Subcutaneous abdominal adipose tissue (tissue), 5 donors: ENCODE results near the gene TCF12.

Source experiments
- H3K27ac ChIP-seq: one replicate; pipeline ENCODE4 v1.7.0; 2013; ENCODE audit warnings: low read depth, mild to moderate bottlenecking, inconsistent platforms, low read length, moderate library complexity
- H3K27me3 ChIP-seq, 5 donors: one replicate each; pipeline ENCODE4 v1.7.0; 2013; ENCODE audit warnings: low read length in 5 of 5, inconsistent platforms in 1 of 5; ENCODE audit not compliant: control insufficient read depth in 5 of 5, insufficient read depth in 4 of 5
- H3K36me3 ChIP-seq, 5 donors: one replicate each; pipeline ENCODE4 v1.7.0; 2013; ENCODE audit warnings: low read length in 5 of 5; ENCODE audit not compliant: control insufficient read depth in 5 of 5, insufficient read depth in 5 of 5
- H3K4me1 ChIP-seq, 5 donors: one replicate each; pipeline ENCODE4 v1.7.0; 2013; ENCODE audit warnings: low read length in 5 of 5, mild to moderate bottlenecking in 3 of 5, moderate library complexity in 1 of 5; ENCODE audit not compliant: control insufficient read depth in 5 of 5, insufficient read depth in 5 of 5
- H3K4me3 ChIP-seq, 5 donors: one replicate each; pipeline ENCODE4 v1.7.0; 2013; ENCODE audit warnings: low read length in 5 of 5, low read depth in 1 of 5
- H3K9ac ChIP-seq, 5 donors: one replicate each; pipeline ENCODE4 v1.7.0; 2013; ENCODE audit warnings: low read length in 5 of 5, mild to moderate bottlenecking in 4 of 5, moderate library complexity in 3 of 5
- H3K9me3 ChIP-seq, 5 donors: one replicate each; pipeline ENCODE4 v1.7.0; 2013; ENCODE audit warnings: low read length in 5 of 5; ENCODE audit not compliant: control insufficient read depth in 5 of 5
- donor health status: healthy.
- donor health status: healthy.
- donor health status: healthy.
- donor health status: healthy.
- donor health status: healthy.

TCF12 gene

GRCh38 chr15:57130956-57131355, 212.5 kb downstream of the TCF12 start:
- Histone ChIP-seq H3K9me3 (no peaks in the 10 kb centered on the region), H3K27ac (no peak overlapping the region), H3K4me3 (no peak overlapping the region), H3K9ac (no peak overlapping the region), H3K4me1 (peaks cover 0 to 22% (median 2%) of the 10 kb centered on the region in 5 donors), H3K36me3 (peaks cover 0 to 2% (median 0%) of the 10 kb centered on the region in 5 donors), H3K27me3 (no peaks in the 10 kb centered on the region)

- no peaks in the 10 kb centered on the region for H3K9me3 ChIP-seq
- H3K9ac ChIP-seq, result no peak overlapping the region
- H3K4me3 ChIP-seq, result no peak overlapping the region
- H3K27me3 ChIP-seq, result no peaks in the 10 kb centered on the region
- H3K36me3 ChIP-seq, result no peaks in the 10 kb centered on the region
- H3K4me1 ChIP-seq, result peaks cover 0 to 33% (median 3%) of the 10 kb centered on the region in 5 donors
- H3K27ac ChIP-seq, result no peak overlapping the region
These were observed 214.9 kb downstream of the TCF12 start for GRCh38 chr15:57133127-57133968.

GRCh38 chr15:57134071-57134605, 215.7 kb downstream of the TCF12 start:
- H3K27ac ChIP-seq, result no peak overlapping the region
- no peaks in the 10 kb centered on the region for H3K36me3 ChIP-seq
- H3K27me3 ChIP-seq, result no peaks in the 10 kb centered on the region
- H3K9ac ChIP-seq, result no peak overlapping the region
- peaks cover 0 to 34% (median 6%) of the 10 kb centered on the region in 5 donors for H3K4me1 ChIP-seq
- H3K4me3 ChIP-seq, result no peak overlapping the region
- H3K9me3 ChIP-seq, result no peaks in the 10 kb centered on the region

GRCh38 chr15:57134851-57135250, 216.4 kb downstream of the TCF12 start:
- no peak overlapping the region for H3K9ac ChIP-seq
- no peaks in the 10 kb centered on the region for H3K9me3 ChIP-seq
- no peak overlapping the region for H3K27ac ChIP-seq
- H3K4me3 ChIP-seq, result no peak overlapping the region
- H3K27me3 ChIP-seq, result no peaks in the 10 kb centered on the region
- peaks cover 0 to 34% (median 6%) of the 10 kb centered on the region in 5 donors for H3K4me1 ChIP-seq
- H3K36me3 ChIP-seq, result no peaks in the 10 kb centered on the region

GRCh38 chr15:57135800-57136199, 217.4 kb downstream of the TCF12 start:
- Histone ChIP-seq H3K4me3 (peak overlapping the region in 2 of 5 donors; percentile 12 to 18), H3K27me3 (no peaks in the 10 kb centered on the region), H3K9me3 (no peaks in the 10 kb centered on the region), H3K36me3 (no peaks in the 10 kb centered on the region), H3K27ac (no peak overlapping the region), H3K9ac (peak overlapping the region in 3 of 5 donors; percentile 4 to 39 (median 13)), H3K4me1 (peaks cover 0 to 34% (median 6%) of the 10 kb centered on the region in 5 donors)

- Histone ChIP-seq H3K4me1 (peaks cover 0 to 34% (median 6%) of the 10 kb centered on the region in 5 donors), H3K27ac (no peak overlapping the region), H3K27me3 (no peaks in the 10 kb centered on the region), H3K9ac (no peak overlapping the region), H3K4me3 (no peak overlapping the region), H3K36me3 (no peaks in the 10 kb centered on the region), H3K9me3 (no peaks in the 10 kb centered on the region)
These were observed 219.9 kb downstream of the TCF12 start for GRCh38 chr15:57138349-57138788.

- no peaks in the 10 kb centered on the region for H3K9me3 ChIP-seq
- no peaks in the 10 kb centered on the region for H3K36me3 ChIP-seq
- no peak overlapping the region for H3K9ac ChIP-seq
- H3K27ac ChIP-seq, result no peak overlapping the region
- no peak overlapping the region for H3K4me3 ChIP-seq
- H3K4me1 ChIP-seq, result peaks cover 0 to 21% (median 20%) of the 10 kb centered on the region in 5 donors
- H3K27me3 ChIP-seq, result no peaks in the 10 kb centered on the region
These were observed 225.2 kb downstream of the TCF12 start for GRCh38 chr15:57143511-57144078.

GRCh38 chr15:57144448-57144847, 226.0 kb downstream of the TCF12 start:
- Histone ChIP-seq H3K27ac (no peak overlapping the region), H3K4me3 (no peak overlapping the region), H3K9ac (no peak overlapping the region), H3K36me3 (no peaks in the 10 kb centered on the region), H3K4me1 (peaks cover 0 to 30% (median 28%) of the 10 kb centered on the region in 5 donors), H3K9me3 (no peaks in the 10 kb centered on the region), H3K27me3 (no peaks in the 10 kb centered on the region)

GRCh38 chr15:57146506-57147201, 228.2 kb downstream of the TCF12 start:
- H3K36me3 ChIP-seq, result no peaks in the 10 kb centered on the region
- H3K9me3 ChIP-seq, result peaks cover 0 to 6% (median 0%) of the 10 kb centered on the region in 5 donors
- H3K27ac ChIP-seq, result peak overlapping the region; percentile 80
- peak overlapping the region in 4 of 5 donors; percentile 2 to 75 (median 52) for H3K9ac ChIP-seq
- peaks cover 3 to 42% (median 40%) of the 10 kb centered on the region in 5 donors for H3K4me1 ChIP-seq
- peak overlapping the region; percentile 45 to 61 (median 54) for H3K4me3 ChIP-seq
- H3K27me3 ChIP-seq, result no peaks in the 10 kb centered on the region
